A549 treated with Mapracorat at 1 μM for 4 hours (cell line): ENCODE measurements around the gene NUP50. TPM values are rescaled to one million over a fixed set of nuclear protein-coding genes. Genes with fewer than 3 reads are reported as not detected.

Experiments
- total RNA-seq: library from RNA; stranded (reverse); fragments of 200-300 nt; extraction: Qiagen RNA extraction; gene quantifications from 5 replicates; pipeline ENCODE4 v1.2.3, GENCODE V29; 2022

NUP50 gene, protein sequence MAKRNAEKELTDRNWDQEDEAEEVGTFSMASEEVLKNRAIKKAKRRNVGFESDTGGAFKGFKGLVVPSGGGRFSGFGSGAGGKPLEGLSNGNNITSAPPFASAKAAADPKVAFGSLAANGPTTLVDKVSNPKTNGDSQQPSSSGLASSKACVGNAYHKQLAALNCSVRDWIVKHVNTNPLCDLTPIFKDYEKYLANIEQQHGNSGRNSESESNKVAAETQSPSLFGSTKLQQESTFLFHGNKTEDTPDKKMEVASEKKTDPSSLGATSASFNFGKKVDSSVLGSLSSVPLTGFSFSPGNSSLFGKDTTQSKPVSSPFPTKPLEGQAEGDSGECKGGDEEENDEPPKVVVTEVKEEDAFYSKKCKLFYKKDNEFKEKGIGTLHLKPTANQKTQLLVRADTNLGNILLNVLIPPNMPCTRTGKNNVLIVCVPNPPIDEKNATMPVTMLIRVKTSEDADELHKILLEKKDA
- 25.5 to 31.8 TPM (median 29.4 TPM) in 5 replicates for total RNA-seq

DNA sequence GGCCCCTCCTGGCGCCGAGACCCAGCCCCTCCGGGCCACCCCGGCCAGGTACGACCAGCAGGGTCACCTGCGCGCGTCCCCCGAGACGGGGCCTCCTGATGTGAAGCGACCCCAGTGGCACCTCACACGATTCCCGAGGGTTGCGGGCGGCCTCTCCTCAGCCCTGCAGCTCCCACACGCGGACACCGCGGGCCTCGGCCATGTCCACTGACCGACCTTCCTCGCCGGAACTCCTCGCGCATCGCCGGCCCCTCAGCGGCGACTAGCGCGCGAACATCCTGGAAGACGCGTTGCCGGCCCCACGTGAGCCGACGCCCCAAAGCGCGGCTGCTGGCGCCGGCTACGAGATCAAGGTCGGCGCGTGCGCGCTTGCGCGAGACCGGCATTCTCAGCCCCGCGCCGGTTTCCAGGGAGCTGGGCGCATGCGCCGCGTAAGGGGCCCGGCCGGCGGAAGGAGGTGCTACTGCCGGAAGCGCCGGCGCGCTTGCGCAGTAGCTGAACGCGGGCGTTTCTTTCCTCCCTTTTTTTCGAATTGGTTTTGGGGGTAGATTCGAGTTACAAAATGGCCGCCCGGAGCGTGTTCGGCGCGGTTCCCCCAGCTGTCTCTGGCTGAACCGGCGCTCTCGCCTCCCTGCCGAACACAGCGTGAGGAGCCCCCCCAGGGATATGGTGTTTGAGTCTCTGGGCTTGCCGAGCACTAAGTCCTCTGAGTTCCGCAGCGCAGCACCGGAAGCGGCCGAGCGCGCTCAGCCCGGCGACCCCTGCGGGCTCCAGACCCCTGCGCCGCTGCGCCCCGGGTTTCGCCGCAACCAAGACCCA, at the start of gene NUP50:
Gene NUP50, plus strand, starts transcription at position 475 of the 819 bp plus-strand sequence. CDS start 4,253 bp downstream, outside the sequence.

Other genes starting within 250 kb of the NUP50 start
- 0.61 to 1.1 TPM (median 0.98 TPM) in 5 replicates for gene PHF21B, start 153.9 kb upstream of the NUP50 start, total RNA-seq
- gene KIAA0930, start 77.0 kb downstream of the NUP50 start, total RNA-seq = 61.3 to 82.8 TPM (median 77.8 TPM) in 5 replicates
- not detected in 5 replicates for gene UPK3A, start 121.0 kb downstream of the NUP50 start, total RNA-seq
- 8.9 to 11.9 TPM (median 10.5 TPM) in 5 replicates for gene FAM118A, start 146.0 kb downstream of the NUP50 start, total RNA-seq
- gene SMC1B, start 249.7 kb downstream of the NUP50 start, total RNA-seq = 0.03 to 0.05 TPM (median 0.05 TPM) in 3 of 5 replicates, not detected in the others
- gene RIBC2, start 249.8 kb downstream of the NUP50 start, total RNA-seq = 2.1 to 2.4 TPM (median 2.1 TPM) in 5 replicates